ENCODE measurements around the gene JAML.
A peak's percentile ranks its signal among the peaks of the same experiment; 100 is the strongest.

Gene JAML

GRCh38 chr11:118216621-118217481 lies 8.0 kb downstream of the JAML start:
- DNase-seq (ENCODE audit: low read depth in 2 of 3, low spot score in 2 of 3): no peak

GRCh38 chr11:118215765-118216164 lies 9.0 kb downstream of the JAML start:
- DNase-seq (ENCODE audit: low read depth in 2 of 3, low spot score in 2 of 3): no peak

DNA sequence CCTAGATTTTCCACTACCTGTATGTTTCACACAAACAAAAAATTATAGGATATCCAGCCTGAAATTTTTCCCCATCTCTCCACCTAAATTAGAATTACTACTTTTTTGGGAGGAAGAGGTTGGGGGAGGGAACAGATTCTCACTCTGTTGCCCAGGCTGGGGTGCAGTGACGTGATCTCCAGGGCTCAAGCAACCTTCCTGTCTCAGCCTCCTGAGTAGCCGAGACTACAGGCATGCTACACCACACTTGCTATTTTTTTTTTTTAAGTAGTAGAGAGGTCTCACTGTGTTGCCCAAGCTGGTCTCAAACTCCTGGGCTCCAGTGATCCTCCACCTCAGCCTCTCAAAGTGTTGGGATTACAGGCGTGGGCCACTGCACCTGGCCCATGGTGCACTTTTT lies 9.5 kb downstream of the JAML start:
- no peak for DNase-seq (ENCODE audit: low read depth in 2 of 3, low spot score in 2 of 3)

DNA sequence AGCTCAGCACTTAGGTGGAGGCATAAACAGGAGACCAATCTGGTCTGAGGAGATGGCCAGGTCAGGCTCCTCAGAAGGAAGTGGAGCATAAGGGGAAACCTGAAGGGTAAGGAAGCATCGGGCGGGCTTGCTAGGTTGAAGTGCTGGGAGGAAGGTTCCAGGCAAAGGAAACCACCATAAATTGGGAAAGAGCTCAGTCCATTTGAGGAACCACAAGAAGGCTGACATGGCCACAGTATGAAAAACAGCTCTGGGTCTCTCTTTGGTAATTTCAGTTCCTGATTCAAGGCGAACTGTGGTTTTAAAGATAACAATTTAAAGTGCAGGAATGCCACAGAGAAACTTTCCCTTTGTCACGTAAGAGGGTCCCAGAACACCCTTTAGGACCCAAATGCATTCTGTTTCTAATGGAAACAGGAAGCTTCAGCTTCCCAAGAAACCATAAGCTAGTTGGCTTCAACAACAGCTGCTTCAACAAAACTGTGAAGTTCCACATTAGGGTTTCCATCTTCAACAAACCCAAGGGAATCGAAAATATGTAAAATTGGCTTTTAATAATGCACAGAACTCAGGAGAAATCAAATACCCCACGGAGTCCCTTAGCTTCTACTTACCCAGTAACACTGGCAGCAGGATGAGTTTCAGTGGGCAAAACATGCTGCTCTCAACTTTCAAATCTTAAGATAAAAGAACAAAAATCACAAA lies 10.4 kb downstream of the JAML start:
- DNase-seq (ENCODE audit: low read depth in 2 of 3, low spot score in 2 of 3): no peak

GRCh38 chr11:118213781-118214180 lies 11.0 kb downstream of the JAML start:
- DNase-seq (ENCODE audit: low read depth in 2 of 3, low spot score in 2 of 3): no peak

GRCh38 chr11:118213201-118213600 lies 11.6 kb downstream of the JAML start:
- no peak for DNase-seq (ENCODE audit: low read depth in 2 of 3, low spot score in 2 of 3)

DNA sequence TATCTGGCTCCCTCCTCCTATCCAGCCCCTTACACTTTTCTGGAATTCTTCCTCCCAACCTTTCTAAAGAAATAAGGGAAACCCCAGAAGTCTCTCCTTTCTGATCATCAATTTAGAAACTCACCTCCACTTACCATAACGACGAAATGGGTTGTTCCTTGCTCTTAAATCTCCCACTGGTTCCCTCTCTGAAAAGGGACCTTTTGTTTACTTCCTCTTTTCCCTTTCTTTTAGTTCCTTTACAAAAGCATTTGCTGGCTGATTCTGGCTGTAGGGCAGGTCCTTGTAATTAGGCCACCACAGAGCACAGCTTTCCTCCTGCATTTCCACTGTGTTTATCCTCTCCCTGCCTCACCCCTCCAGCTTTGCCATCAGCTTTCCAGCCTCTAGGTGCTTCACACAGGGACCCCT lies 12.0 kb downstream of the JAML start:
- DNase-seq (ENCODE audit: low read depth in 2 of 3, low spot score in 2 of 3): no peak

DNA sequence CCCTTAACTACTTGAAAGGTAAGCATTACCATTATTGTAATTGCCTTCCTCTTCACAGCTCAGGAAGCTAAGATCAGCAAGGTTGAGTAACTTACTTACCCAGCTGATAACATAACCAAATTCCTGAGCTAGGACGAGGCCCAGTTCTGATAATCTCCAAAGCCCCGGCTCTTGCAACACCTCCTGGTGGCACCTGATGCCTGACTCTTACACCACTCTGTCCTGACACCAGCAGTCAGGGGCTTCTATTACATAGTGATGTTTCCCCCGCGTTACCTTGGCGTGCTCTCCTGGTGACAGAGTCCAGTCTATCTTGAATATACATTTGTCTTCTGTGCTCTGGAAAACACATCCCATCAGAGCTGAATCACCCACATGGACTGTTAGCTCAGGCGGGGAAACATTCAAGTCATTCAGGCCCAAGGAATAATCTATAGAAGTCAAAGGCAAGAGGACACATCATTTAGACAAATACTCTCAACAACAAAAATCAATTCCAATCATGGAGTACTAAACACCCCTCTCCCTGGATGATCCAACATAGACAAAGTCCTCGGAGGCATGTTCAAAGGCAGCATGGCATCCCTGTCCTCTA lies 12.6 kb downstream of the JAML start:
- no peak for DNase-seq (ENCODE audit: low read depth in 2 of 3, low spot score in 2 of 3)

DNA sequence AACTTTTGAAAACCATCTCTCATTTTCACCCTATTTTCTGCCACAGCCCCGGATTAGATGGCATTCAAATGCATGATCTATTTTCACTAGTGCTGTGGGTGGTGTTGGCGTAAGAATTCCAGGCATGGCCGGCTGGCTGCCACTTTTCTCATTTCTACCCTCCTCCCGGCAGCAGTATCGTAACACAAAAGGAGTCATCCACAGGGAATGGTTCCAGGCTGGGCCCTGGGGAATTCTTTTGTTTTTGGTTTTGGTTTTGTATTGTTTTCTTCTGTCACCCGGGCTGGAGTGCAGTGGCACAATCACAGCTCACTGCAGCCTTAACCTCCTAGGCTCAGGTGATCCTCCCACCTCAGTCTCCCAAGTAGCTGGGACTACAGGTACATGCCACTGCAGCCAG lies 13.8 kb downstream of the JAML start:
- DNase-seq (ENCODE audit: low read depth in 2 of 3, low spot score in 2 of 3): no peak

GRCh38 chr11:118210323-118210722 lies 14.5 kb downstream of the JAML start:
- DNase-seq (ENCODE audit: low read depth in 2 of 3, low spot score in 2 of 3): no peak

DNA sequence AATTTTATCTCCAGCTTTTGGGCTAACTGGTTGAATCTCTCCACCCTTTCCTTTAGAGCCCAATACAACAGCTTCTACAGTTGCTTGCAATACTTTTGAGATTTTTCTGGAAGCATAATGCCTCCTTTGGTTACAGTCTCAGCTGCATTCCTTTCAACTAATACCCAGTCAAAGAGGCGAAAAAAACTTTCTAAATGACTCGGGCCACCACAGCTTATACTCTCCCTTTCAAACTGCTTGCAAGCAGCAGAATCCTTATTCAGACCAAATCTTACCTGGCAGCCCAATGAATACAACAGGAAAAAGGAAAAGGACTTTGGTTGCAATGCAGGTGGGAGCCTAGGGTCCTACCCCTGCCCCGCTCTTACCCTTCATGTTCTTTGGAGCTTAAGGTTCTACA lies 15.8 kb downstream of the JAML start:
- no peak for DNase-seq (ENCODE audit: low read depth in 2 of 3, low spot score in 2 of 3)

- DNase-seq (ENCODE audit: low read depth in 2 of 3, low spot score in 2 of 3): no peak
Measured at GRCh38 chr11:118207079-118207478, 17.7 kb downstream of the JAML start.

GRCh38 chr11:118206391-118207031 lies 18.3 kb downstream of the JAML start:
- no peak for DNase-seq (ENCODE audit: low read depth in 2 of 3, low spot score in 2 of 3)

GRCh38 chr11:118205606-118206378 lies 19.0 kb downstream of the JAML start:
- no peak for DNase-seq (ENCODE audit: low read depth in 2 of 3, low spot score in 2 of 3)

- peak in 1 of 3 experiments; percentile 52 for DNase-seq (ENCODE audit: low read depth in 2 of 3, low spot score in 2 of 3)
Measured at GRCh38 chr11:118202599-118203422, 22.0 kb downstream of the JAML start.

GRCh38 chr11:118201966-118202365 lies 22.8 kb downstream of the JAML start:
- DNase-seq (ENCODE audit: low read depth in 2 of 3, low spot score in 2 of 3): no peak

DNA sequence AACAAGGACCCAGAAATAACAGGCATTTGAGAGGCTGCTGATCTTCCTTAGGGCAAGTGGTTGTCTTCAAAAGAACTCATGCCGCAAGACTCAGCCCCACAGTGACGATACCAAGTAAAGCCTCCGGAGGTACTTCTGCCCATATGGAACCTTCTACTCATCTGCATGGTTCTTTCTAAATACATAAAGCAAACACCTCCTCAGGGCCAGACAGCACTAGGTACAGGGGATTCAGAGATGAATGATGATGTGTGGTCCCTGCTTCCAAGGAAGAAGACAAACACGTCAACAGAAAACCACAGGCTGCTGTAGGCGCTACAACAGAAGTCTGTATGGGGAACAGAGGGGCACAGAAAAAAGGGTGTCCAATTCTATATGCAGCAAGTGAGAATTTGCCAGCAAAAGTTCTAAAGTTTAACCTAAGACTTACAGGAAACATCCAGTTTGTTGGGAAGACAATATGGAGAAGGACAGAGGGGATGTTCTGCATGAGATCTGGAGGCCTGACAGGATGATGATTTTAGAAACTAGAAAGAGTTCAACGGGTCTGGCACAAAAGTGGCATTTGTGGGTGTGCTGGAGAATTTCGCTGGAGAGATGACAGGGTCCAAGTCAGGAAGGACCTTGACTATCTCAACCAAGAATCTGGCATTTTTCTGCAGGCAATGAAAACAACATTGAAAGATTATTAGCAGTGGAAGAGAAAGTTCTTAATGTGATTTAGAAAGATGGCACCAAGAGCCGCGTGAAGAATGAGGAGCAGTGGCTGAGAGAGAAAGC lies 23.7 kb downstream of the JAML start:
- DNase-seq (ENCODE audit: low read depth in 2 of 3, low spot score in 2 of 3): no peak

DNA sequence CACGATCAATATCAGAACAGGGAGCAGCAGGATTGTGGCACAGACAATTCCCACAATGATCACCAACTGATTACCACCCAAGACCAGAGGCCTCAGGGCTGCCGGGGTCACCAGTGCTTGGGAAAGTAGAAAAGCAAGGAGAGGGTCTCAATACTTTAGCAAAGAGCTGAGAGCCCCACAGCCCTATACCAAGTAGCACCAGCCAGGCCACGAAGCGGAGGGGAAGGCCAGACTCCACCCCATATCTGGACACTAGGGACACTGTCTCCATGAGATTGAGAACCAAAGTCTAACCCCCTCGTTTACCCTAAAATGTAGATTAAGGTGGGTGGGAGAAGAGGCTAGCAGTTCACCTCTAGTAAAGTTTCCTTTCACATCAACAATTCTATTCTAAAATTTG lies 24.3 kb downstream of the JAML start:
- DNase-seq (ENCODE audit: low read depth in 2 of 3, low spot score in 2 of 3): no peak

DNA sequence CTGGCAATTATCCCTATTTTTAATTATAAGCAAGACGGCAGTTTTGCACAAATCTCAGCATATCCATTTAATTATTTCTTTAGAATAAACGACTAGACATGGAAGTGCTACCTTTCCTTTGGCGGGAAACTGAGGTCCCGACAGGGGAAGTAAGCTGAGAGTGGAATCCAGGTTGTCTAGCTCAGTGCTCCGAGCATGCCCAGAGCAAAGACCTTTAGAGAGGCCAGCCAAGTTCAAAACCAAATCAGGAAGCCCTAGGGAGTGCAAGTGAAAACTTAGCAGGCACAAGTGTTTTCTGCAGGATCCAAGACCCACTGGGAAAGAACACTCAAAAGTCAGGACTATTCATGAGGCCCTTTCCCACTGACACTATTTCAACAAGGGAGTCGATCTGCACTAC lies 25.7 kb downstream of the JAML start:
- DNase-seq (ENCODE audit: low read depth in 2 of 3, low spot score in 2 of 3): no peak
